IMR-90 (cell line): Measurements from ENCODE around the gene CMIP.

Source experiments
- CEBPB ChIP-seq: IDR thresholded peaks from 2 replicates; pipeline ENCODE4 v1.6.1; 2012; ENCODE audit warnings: low read depth, low read length, improper control_type of control experiment
- FOS ChIP-seq: fragments of 150-350 bp; IDR thresholded peaks from 2 replicates; pipeline ENCODE4 v1.6.1; 2016; ENCODE audit warnings: low read depth, low read length
- MAZ ChIP-seq: IDR thresholded peaks from 2 replicates; pipeline ENCODE4 v1.6.1; 2012; ENCODE audit warnings: low read depth, mild to moderate bottlenecking, low read length, improper control_type of control experiment, moderate library complexity, borderline replicate concordance
- NFE2L2 ChIP-seq: fragments of 150-350 bp; IDR thresholded peaks from 2 replicates; pipeline ENCODE4 v1.6.1; 2016; ENCODE audit warnings: low read depth, mild to moderate bottlenecking, low read length
- POLR2A ChIP-seq: IDR thresholded peaks from 2 replicates; pipeline ENCODE4 v1.6.1; 2012; ENCODE audit warnings: mild to moderate bottlenecking, low read depth, low read length
- SMC3 ChIP-seq: fragments of 150-350 bp; IDR thresholded peaks from 2 replicates; pipeline ENCODE4 v1.6.1; 2016; ENCODE audit warnings: low read depth, mild to moderate bottlenecking, antibody characterized with exemption, low read length, moderate library complexity
- TF ChIP-seq, protein P1 (sequence below): conservative IDR thresholded peaks from 2 replicates; pipeline ENCODE4 v1.5.1; 2012; ENCODE audit warnings: mild to moderate bottlenecking, low read depth, low read length, improper control_type of control experiment
- TF ChIP-seq, protein P2 (sequence below): fragments of 150-350 bp; IDR thresholded peaks from 2 replicates; pipeline ENCODE4 v1.6.1; 2017; ENCODE audit warnings: mild to moderate bottlenecking, antibody characterized with exemption, low read length, low read depth

GRCh38 chr16:81558077-81558443 lies 113.5 kb downstream of the CMIP start:
- TF ChIP-seq POLR2A (no peak), SMC3 (no peak), FOS (no peak), MAZ (no peak), NFE2L2 (no peak), CEBPB (no peak)
- TF ChIP-seq, protein P1, sequence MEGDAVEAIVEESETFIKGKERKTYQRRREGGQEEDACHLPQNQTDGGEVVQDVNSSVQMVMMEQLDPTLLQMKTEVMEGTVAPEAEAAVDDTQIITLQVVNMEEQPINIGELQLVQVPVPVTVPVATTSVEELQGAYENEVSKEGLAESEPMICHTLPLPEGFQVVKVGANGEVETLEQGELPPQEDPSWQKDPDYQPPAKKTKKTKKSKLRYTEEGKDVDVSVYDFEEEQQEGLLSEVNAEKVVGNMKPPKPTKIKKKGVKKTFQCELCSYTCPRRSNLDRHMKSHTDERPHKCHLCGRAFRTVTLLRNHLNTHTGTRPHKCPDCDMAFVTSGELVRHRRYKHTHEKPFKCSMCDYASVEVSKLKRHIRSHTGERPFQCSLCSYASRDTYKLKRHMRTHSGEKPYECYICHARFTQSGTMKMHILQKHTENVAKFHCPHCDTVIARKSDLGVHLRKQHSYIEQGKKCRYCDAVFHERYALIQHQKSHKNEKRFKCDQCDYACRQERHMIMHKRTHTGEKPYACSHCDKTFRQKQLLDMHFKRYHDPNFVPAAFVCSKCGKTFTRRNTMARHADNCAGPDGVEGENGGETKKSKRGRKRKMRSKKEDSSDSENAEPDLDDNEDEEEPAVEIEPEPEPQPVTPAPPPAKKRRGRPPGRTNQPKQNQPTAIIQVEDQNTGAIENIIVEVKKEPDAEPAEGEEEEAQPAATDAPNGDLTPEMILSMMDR: no peak
- TF ChIP-seq, protein P2, sequence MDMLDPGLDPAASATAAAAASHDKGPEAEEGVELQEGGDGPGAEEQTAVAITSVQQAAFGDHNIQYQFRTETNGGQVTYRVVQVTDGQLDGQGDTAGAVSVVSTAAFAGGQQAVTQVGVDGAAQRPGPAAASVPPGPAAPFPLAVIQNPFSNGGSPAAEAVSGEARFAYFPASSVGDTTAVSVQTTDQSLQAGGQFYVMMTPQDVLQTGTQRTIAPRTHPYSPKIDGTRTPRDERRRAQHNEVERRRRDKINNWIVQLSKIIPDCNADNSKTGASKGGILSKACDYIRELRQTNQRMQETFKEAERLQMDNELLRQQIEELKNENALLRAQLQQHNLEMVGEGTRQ: no peak
